Measurements from ENCODE around the gene NEK7.
"Not testable (repeated sequence)": the region's sequence is repeated elsewhere in the genome, so short reads cannot be mapped to it uniquely, and the experiment has no call there.

DNA sequence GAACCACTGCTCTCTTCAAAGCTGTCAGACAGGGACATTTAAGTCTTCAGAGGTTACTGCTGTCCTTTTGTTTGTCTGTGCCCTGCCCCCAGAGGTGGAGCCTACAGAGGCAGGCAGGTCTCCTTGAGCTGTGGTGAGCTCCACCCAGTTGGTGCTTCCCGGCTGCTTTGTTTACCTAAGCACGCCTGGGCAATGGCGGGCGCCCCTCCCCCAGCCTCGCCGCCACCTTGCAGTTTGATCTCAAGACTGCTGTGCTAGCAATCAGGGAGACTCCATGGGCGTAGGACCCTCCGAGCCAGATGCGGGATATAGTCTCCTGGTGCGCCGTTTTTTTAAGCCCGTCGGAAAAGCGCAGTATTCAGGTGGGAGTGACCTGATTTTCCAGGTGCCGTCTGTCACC is 158.0 kb downstream of the NEK7 start:
- TF ChIP-seq, protein P1, sequence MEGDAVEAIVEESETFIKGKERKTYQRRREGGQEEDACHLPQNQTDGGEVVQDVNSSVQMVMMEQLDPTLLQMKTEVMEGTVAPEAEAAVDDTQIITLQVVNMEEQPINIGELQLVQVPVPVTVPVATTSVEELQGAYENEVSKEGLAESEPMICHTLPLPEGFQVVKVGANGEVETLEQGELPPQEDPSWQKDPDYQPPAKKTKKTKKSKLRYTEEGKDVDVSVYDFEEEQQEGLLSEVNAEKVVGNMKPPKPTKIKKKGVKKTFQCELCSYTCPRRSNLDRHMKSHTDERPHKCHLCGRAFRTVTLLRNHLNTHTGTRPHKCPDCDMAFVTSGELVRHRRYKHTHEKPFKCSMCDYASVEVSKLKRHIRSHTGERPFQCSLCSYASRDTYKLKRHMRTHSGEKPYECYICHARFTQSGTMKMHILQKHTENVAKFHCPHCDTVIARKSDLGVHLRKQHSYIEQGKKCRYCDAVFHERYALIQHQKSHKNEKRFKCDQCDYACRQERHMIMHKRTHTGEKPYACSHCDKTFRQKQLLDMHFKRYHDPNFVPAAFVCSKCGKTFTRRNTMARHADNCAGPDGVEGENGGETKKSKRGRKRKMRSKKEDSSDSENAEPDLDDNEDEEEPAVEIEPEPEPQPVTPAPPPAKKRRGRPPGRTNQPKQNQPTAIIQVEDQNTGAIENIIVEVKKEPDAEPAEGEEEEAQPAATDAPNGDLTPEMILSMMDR (IDR thresholded peaks at IDR 0.05) = not testable (repeated sequence)
- not testable (repeated sequence) for TF ChIP-seq ZFX (IDR thresholded peaks at IDR 0.05; ENCODE audit: borderline replicate concordance)
